ENCODE results near the gene HPS4. TPM values are rescaled to one million over a fixed set of nuclear protein-coding genes. Genes with fewer than 3 reads are reported as not detected.

Gene HPS4
- total RNA-seq, 1 donor from 2014 or later: 42.2 TPM

- no peak for DNase-seq (ENCODE audit: low spot score)
- intact Hi-C loops (cut with DNase I): no loop called here
- ATAC-seq: peak; percentile 26
Measured at GRCh38 chr22:26502688-26503561, 19.3 kb upstream of the HPS4 start.

- ATAC-seq (no peak), DNase-seq (ENCODE audit: low spot score) (no peak)
- intact Hi-C loops (cut with DNase I): no loop called here
Measured at GRCh38 chr22:26501996-26502395, 18.4 kb upstream of the HPS4 start.

- DNase-seq (ENCODE audit: low spot score) (no peak), ATAC-seq (no peak)
- intact Hi-C loops (cut with DNase I): no loop called here
Measured at GRCh38 chr22:26499188-26499703, 15.7 kb upstream of the HPS4 start.

- no peak for ATAC-seq
- intact Hi-C loops (cut with DNase I): no loop called here
- no peak for DNase-seq (ENCODE audit: low spot score)
Measured at GRCh38 chr22:26496456-26496855, 12.9 kb upstream of the HPS4 start.

- intact Hi-C loops (cut with DNase I): no loop called here
- no peak for ATAC-seq
- no peak for DNase-seq (ENCODE audit: low spot score)
Measured at GRCh38 chr22:26494506-26494905, 10.9 kb upstream of the HPS4 start.

GRCh38 chr22:26492220-26492619 lies 8.6 kb upstream of the HPS4 start:
- DNase-seq (ENCODE audit: low spot score): no peak
- ATAC-seq: no peak
- intact Hi-C loops (cut with DNase I): no loop called here

GRCh38 chr22:26489447-26490036 lies 6.0 kb upstream of the HPS4 start:
- ATAC-seq (no peak), DNase-seq (ENCODE audit: low spot score) (no peak)
- intact Hi-C loops (cut with DNase I): no loop called here

- no peak for DNase-seq (ENCODE audit: low spot score)
- intact Hi-C loops (cut with DNase I): no loop called here
- no peak for ATAC-seq
Measured at GRCh38 chr22:26487996-26488395, 4.4 kb upstream of the HPS4 start.

GRCh38 chr22:26486394-26486793 lies 2.8 kb upstream of the HPS4 start:
- no peak for DNase-seq (ENCODE audit: low spot score)
- intact Hi-C loops (cut with DNase I): no loop called here
- no peak for ATAC-seq

- ATAC-seq: no peak
- DNase-seq (ENCODE audit: low spot score): no peak
- intact Hi-C loops (cut with DNase I): no loop called here
Measured at GRCh38 chr22:26485806-26486390, 2.3 kb upstream of the HPS4 start.

GRCh38 chr22:26485013-26485412 lies 1.4 kb upstream of the HPS4 start:
- no peak for ATAC-seq
- intact Hi-C loops (cut with DNase I): no loop called here
- no peak for DNase-seq (ENCODE audit: low spot score)

GRCh38 chr22:26484360-26484706 lies 750 bp upstream of the HPS4 start:
- intact Hi-C loops (cut with DNase I): no loop called here
- DNase-seq (ENCODE audit: low spot score) (no peak), ATAC-seq (no peak)

- no peak for DNase-seq (ENCODE audit: low spot score)
- intact Hi-C loops (cut with DNase I): no loop called here
- ATAC-seq: no peak
Measured at GRCh38 chr22:26483043-26483438, 542 bp downstream of the HPS4 start.

- no peak for DNase-seq (ENCODE audit: low spot score)
- intact Hi-C loops (cut with DNase I): no loop called here
- no peak for ATAC-seq
Measured at GRCh38 chr22:26482161-26482560, 1.4 kb downstream of the HPS4 start.

- ATAC-seq: no peak
- DNase-seq (ENCODE audit: low spot score): no peak
- intact Hi-C loops (cut with DNase I): no loop called here
Measured at GRCh38 chr22:26481694-26482093, 1.9 kb downstream of the HPS4 start.

GRCh38 chr22:26481112-26481693 lies 2.4 kb downstream of the HPS4 start:
- intact Hi-C loops (cut with DNase I): no loop called here

GRCh38 chr22:26480611-26480932 lies 3.0 kb downstream of the HPS4 start:
- DNase-seq (ENCODE audit: low spot score): no peak
- intact Hi-C loops (cut with DNase I): no loop called here
- no peak for ATAC-seq

More at GRCh38 chr22:26481112-26481693, 2.4 kb downstream of the HPS4 start:
- no peak for DNase-seq (ENCODE audit: low spot score)
- no peak for ATAC-seq

GRCh38 chr22:26479792-26480610 lies 3.6 kb downstream of the HPS4 start:
- ATAC-seq (no peak), DNase-seq (ENCODE audit: low spot score) (no peak)
- intact Hi-C loops (cut with DNase I): no loop called here
